OCI-M2 (cell line): ENCODE data around the gene DRICH1.
"Not testable (repeated sequence)": the region's sequence is repeated elsewhere in the genome, so short reads cannot be mapped to it uniquely, and the experiment has no call there.

Source experiments
- DNase-seq: peaks from one replicate; lab custom pipeline; 2025; ENCODE audit not compliant: unreplicated experiment; lab: John Stamatoyannopoulos, UW

Gene DRICH1, protein sequence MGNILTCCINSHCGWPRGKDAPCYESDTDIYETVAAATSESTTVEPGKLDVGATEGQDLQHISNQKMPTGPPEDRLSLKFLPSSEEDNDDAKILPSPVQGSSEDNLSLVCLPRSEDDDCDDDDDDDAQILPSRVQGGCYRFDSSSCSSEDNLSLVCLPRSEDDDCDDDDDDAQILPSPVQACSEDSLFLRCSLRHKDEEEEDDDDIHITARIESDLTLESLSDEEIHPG

DNA sequence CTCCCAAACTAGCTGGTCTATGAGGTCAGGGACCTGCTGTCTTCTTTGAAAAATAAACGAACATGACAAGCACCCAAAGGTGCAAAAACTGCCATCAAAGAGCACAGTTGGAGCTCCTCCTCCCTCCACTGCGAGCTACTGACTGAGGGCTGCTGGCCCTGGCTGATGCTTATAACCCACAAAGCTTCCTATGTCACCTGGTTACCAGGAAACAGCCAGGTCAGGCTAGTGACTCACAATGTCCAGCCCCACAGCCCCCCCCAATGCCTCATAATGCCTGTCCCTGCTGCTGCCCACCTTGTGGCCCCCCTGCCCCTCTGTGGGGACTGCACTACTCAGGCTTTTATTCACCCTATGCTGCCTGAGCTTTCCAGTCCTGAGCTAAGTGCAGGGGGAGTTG is at the start of gene DRICH1:
DRICH1 (minus strand) TSS at position 144 of the 400 bp plus-strand sequence. CDS start 298 bp downstream, outside the sequence.
- no peak for DNase-seq

DNA sequence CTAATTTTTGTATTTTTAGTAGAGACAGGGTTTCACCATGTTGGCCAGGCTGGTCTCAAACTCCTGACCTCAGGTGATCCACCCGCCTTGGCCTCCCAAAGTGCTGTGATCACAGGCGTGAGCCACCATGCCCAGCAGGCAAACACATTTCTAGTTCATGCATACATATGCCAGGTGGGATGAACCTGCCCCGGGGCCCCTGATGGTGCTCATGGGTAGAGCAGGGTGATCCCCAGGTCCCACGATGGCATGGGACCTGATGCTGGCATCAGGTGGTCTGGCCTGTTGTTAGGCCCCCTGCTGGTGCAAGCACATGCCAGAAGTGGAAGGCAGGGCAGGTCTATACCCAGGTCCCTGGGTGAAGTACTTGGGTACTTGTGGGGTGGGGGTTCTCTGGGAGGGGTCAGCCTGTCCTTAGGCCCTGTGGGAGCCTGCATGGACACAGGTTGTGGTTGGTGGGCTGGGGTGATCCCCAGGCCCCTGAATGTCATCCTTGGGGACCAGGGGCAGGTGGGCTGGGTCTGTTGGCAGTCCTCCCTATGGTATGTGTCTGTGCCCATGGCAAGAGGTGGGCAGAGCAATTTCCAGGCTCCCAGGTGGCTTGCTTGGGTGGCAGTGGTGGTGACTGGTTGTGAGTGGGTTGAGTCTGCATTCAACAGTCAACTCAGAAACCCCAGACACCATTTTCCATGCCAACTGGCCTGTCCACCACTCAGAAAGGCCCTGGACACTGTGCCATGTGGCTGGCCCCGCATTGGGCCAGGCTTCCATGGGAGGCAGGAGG is 49.1 kb upstream of the DRICH1 start:
- no peak for DNase-seq

DNA sequence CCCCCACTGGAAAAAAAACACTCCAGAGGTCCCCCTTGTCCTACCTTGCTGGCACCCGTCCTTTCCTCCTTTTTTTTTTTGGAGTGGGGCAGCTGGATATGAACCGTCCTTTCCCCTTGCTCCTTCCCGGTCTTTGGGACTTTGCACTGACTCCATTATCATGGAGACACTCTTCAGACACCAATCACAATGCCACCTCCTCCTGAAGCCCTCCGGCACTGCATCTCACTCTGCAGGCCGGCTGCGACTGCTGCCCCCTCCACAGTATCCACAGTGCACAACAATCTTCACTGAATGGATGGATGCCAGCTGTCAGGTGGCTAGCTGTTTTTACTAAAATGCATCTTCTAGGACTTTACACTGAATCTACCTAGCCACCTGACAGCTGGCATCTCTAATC is 46.0 kb upstream of the DRICH1 start:
- DNase-seq: no peak

DNA sequence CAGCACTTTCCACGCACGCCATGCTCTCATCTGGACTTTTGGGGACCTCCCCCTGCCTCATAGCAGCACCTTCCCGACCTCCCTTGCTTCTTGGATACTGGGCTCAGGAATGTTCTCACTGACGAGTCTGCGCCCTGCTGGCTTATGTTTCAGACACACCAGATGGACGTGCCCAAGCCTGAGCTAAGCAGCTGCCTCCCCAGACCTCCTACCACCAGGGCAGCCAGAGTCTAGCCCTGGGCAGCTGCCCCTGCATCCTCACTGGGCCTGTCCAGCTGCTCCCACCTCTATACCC is 45.5 kb upstream of the DRICH1 start:
- no peak for DNase-seq

DNA sequence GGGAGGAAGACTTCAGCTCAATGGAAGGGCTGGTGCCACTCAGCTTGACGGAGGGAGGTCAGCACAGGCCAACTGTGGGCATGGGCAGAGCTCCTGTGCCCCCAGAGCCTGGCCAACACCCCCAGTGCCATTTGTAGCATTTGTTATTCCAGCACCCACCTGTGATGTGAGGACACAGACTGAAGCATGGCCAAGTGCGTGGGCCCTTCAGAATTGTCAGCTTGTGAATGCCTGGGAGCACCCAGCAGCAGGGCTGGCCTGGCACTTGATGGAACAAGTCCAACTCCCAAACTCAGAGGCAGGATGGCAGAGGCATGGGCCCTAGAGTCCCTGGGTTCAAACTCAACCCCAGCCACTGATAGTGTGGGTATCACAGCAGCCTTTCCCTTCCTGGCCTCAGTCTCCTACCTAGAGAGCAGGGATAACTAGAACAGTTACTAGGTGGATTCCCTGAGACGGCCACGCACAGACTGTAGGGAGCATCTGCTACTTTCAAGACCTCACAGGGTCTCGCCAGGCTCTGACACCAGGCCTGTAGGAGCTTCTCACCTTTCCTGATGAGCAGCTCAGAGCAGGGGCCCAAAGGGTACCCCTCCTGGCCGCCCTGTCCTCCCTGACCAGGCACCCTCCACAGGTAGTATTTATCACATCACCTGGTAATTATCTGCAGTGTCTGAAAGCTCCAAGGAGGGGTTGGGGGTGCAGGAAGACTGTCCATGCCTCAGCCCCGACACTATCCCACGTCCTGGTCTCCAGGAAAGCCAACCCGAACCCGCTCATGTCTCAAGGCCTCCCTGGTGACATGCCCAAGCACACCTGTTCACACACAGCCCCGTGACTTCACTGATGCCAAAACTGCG is 45.0 kb upstream of the DRICH1 start:
- DNase-seq: not testable (repeated sequence)

DNA sequence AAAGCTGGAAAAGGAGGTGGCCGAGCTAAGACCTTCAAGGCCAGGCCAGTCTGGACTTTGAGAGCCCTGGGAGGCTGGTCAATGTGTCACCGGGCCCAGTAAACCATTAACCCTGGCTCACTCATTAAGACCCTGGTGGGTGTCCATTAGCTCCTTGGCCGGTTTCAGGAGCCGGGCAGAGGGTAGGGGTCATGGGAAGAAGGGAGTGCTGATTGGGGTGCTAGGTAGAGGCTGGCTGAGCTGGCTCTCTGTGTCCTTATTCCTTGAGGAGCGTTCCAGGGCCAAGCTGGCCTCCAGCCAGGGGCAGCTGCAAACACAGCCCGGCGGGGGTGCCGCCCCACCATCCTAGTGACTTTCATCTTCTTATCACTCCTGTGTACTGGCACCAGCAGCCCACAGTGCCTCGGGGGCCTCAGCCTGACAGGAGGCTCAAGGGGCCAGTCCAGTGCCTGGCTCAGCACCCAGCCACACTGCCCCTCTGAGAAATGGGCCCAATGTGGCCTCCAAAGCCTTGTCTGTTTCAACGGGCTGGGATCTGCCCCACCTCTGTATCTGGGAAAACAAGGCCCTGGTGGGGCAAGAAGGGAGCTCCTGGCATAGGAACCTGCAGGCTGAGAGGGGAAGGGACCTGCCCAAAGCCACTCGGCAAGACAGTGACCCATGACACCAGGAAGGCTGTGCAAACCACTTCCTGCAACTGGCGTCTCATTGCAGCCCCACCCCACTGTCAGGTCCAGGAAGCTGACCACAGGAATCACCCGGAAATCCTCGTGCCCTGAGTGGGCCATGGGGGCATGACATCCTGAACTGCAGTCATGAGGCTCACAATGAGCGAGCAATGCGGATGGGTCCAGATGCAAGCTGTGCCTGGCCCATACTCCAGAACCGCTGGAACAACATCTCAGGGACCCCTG is 43.6 kb upstream of the DRICH1 start:
- no peak for DNase-seq

DNA sequence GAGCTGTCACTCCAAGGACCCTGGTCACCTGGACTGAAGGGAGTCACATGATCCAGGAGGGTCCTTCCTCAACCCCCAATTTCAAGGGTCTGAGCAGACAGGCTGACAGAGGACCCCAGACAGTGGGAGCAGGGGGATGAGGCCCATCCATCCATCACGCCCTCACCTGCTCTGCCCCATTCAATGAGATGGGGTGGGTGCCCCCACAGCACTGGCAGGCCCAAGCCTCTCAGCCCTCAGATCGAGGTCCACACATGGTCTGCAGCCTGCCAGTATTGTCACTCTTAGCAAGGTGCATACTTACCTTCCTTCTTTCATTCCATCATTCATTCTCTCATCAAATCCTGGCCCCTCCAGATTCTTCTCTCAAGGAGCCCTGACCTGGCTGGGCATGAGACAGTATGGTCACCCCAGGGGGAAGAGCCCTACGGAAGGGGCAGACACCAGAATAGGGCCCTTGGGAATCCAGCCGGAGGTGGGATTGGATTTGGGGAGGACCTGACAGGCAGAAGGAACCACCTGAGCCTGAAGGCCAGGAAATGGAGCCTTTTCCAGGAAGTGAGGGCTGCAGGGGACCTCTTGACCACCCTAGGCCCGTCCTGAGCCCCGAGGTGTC is 42.9 kb upstream of the DRICH1 start:
- DNase-seq: not testable (repeated sequence)

DNA sequence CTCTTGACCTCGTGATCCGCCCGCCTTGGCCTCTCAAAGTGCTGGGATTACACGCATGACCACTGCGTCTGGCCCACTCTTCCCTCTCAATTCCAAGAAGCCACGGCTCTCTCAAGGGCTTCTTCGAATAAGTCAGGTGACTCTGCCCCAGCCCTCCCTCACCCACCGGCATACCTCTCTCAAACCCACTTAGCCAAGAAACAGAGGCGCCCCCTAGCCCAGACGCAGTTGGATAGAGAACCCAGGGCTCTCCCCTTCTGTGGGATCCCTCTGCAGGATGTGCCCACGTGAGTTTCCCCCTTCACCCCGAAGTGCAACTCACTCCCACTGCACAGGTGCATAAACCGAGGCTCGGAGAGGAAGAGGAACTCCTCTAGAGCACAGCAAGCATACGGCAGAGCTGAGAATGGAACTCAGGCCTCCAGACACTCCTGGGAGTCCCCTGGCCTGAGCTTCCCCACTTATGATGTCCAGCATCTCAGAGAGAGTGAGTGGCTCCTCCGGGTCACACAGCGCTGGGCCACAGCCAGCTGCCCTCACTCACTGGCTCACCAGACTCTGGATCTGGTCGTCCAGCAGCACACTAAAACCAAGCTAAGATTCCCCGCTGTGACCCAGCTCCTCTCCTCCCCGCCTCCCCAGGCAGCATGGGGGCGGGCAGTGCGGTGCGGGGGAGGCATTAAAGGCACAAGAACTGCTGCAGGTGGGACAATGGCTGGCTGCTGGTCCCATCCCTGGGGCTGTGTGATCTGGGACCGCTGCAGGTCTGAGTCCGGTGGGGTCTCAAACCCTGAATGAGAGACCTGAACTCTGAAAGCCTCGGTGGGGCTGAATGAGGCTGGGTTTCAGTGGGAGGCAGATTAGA is 41.9 kb upstream of the DRICH1 start:
- DNase-seq: no peak

DNA sequence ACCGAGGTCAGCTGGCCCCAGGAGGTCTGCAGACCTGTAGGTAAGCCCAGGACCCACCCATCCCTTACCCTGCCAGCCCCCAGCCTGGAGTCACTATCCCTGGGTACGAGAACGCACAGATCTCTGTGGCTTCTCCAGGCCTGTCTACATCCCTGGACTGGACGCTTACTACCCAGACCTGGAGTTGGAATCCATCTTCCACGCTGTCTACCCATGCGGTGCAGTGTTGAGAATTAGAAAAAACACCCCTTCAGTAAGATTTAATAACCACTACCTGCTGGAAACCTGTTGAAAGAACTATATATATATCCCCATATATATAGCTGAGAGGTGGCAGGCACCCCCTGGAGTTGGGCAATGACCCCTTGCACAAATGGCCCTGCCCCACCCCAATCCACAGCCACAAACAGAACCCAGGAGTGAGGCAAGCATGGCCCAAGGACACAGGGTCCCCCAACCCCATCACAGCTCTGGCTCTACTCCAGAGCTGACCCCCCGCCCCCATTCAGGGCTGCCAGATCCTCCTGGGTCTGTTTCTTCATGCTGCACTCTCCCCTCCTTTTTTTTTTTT is 41.0 kb upstream of the DRICH1 start:
- no peak for DNase-seq

DNA sequence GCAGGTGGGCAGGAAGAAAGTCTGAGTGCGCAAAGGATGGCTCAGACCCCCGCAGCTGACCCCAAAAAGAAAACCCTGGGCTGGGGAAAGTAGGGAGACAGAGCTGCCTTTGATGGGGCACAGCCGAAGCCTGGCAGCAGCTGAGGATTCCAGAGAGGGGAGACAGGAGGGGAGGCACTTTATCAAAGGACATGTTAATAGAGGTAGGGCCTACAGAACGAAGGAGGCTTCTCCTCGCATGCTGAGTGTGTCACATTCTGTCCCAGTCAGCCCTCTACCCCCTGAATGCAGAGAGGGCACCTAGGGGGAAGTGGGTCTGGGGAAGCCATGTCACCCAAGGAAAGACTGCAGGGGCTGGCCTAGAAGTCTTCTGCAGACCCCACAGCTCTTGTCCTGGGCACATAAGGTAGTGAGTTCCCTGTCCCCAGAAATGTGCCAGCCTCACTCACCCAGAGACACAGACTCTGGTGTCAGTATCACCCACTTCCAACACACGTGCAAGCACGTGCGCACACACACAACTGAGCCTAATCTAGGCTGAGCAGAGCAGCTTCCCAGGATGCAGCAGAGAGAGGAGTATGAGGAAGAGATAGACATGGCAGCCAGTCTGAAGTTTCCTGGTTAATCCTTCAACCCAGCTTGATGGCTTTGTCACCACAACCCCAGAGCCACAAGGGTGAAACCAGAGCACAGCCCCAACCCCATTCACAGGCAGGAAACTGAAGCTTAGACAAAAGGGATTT is 40.4 kb upstream of the DRICH1 start:
- DNase-seq: not testable (repeated sequence)

DNA sequence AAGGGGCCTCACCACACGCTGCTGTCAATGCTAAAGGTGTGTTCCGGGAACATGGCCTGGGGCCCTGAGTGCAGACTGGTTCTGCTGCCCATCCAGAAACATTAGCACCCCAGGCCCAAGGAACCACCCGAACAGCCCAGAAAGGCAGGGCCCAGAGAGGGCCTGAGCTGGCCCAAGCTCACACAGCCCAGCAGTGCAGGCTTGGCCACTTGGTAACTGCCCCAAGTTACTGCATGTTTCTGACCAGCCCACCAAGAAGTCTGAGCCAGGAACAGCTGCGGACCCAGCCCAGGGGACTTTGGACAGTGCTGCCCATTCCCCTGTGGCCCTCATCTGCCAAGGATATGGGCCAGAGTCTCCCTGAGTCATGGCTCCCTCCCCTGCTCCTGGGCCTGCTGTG is 39.3 kb upstream of the DRICH1 start:
- DNase-seq: not testable (repeated sequence)

DNA sequence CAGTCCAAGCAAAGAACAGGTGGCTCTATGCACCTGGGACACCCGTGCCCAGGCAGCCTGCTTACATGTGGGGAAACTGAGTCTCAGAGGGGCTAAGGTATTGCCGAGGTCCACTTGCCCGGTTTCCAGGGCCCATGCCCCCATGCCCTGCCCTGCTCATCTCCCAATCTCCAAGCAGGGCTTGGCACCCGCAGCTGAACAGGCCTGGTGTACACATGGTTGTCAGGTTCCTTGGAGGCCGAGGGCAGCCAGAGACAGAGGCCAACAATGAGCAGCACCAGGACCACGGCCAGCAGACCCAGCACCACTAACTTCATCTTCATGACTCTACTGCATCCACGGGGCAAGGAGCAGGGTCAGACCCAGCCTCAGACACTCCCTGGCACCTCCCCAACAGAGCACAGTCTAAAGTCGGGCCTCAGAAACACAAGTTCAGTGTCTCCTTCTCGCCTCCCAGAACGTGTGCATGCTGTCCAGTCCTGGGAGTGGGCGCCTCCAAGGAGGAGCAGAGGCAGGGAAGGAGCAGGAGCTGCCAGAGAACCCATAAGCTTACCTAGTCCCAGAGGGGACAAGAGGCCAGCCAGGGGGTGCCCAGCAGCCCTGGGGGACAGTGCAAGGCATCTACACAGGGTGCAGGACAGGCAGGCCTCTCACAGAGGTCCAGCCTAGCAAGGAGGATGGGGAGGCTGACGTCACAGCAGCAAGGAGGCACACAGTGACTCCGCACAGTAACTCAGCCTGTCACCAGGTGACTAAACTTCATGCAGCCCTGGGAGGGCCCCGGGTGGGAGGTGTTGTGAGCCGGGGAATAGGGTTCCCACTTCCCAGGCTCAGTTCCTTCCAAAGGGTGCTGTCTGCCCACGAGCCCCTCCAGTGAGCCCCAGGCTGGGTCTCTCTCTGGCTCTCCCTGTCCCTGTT is 38.5 kb upstream of the DRICH1 start:
- DNase-seq: no peak

DNA sequence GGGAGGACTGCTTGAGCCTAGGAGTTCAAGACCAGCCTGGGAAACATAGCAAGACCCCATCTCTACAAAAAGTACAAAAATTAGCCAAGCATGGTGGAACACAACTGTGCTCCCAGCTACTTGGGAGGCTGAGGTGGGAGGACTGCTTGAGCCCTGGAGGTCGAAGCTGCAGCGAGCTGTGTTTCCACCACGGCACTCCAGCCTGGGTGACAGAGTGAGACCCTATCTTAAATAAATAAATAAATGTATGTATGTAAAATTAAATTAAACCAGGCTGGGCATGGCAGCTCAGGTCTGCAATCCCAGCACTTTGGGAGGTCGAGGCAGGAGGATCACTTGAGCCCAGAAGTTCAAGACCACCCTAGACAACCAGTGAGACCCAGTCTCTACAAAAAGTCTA is 28.3 kb upstream of the DRICH1 start:
- not testable (repeated sequence) for DNase-seq

DNA sequence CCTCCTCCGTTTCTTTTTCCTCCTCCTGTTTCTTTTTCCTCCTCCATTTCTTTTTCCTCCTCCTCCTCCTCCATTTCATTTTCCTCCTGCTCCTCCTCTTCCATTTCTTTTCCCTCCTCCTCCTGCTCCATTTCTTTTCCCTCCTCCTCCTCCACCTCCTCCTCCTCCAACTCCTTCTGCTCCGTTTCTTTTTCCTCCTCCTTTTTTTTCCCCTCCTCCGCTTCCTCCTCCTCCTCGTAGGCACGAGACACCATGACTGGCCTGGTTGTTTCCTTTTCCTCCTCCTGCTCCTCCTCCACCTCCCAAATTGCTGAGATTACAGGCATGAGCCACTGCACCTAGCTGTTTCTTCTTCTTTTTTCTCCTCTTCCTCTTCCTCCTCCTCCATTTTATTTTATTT is 25.6 kb upstream of the DRICH1 start:
- DNase-seq: no peak

DNA sequence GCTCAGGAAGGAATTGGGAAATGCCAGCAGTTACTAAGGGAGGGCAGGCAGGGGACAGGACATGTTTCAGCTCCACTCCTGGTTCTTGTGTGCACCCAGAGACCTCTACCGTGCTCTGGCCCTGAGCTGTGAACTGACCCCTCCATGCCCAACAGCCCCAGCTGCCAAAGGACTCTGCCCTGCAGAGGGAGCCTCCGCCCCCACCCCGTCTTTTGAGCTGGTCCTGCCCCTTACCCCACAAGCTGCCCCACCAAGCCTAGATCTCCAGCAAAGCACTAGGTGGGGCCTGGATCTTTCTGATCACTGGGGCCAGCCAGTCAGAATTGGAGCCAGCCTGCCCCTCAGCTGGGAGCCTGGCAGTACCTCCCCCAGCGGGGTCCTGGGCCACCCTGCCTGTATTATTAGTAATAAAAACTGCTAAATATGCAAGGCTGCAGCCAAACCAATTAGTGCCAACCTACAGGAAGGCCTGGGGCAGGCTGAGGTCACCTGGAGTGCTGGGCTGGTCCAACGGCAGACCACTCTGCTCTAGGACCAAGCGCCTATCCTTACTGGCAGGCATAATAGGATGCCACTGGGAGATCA is 23.9 kb upstream of the DRICH1 start:
- DNase-seq: no peak

DNA sequence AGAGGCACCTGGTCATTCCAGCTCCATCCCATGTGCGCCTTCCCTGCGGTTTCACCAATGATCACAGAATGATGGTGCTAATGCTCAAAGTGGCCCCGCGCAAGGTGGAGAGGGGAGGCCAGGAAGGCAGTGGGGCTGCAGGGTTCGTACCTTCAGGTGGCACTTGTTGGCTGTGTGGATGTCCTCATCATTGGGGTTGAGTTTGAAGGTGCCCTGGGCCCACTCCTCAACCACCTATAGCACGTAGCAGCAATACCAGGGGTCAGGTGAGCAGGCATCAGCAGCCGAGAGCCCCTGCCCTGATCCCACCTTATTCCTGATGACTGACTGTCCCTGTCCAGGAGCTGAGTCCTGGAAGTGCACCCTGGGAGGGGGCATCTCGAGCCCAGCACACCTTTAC is 20.6 kb upstream of the DRICH1 start:
- no peak for DNase-seq

DNA sequence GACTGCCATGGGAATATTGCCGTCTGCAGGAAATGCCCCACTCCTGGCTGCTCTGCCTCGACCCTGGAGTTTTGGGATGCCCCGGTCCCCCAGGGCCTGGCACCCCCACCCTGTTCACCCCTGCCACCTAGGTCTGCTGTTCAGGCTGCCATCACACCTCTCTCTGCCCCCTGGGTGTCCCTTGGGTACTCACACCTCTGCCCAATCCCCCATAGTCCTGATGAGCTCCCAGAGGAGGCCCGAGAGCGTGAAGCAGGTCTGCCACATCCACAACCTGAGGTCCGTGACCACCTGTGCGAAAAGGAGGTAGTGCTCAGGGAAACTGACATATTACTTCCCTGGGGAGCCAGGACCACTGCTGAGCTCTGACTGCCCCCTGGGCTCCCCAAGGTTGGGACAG is 20.2 kb upstream of the DRICH1 start:
- no peak for DNase-seq
